DMS79 (cell line): ENCODE measurements around the gene FLNA.
"Not testable (repeated sequence)": the region's sequence is repeated elsewhere in the genome, so short reads cannot be mapped to it uniquely, and the experiment has no call there.

Experiments used
- DNase-seq: peaks from one replicate; lab custom pipeline; 2025; lab: John Stamatoyannopoulos, UW

FLNA gene

GRCh38 chrX:154304846-154305245, 69.6 kb downstream of the FLNA start:
- DNase-seq: no peak

DNA sequence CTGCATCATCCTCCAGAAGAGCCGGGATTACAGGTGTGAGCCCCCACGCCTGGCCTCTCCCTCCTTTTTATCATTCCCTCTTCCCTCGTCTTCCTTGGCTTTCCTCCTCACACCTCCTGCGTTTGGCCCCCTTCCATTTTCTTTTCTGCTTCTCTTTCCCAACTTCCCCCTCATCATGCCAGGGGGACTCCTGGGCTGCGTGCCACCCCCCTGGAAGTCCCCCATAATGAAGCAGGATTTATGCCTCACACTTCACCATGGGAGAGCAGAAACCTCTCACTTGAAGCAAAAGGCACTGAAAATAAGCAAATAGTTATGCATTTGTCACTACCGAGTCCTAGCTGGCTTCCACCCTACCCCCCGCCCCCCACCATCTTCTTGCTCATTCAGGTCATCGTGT, 71.0 kb downstream of the FLNA start:
- DNase-seq: no peak

GRCh38 chrX:154302998-154303397, 71.4 kb downstream of the FLNA start:
- not testable (repeated sequence) for DNase-seq

- DNase-seq: no peak
Measured at GRCh38 chrX:154300816-154301215, 73.6 kb downstream of the FLNA start.
